WTC11 (cell line): Measurements from ENCODE around the gene RHCG. TPM values are rescaled to one million over a fixed set of nuclear protein-coding genes. Genes with fewer than 3 reads are reported as not detected.

Source experiments
- ATAC-seq: fragments of 200-7000 bp; cut with Tn5 transposase; 2 replicates; pipeline ENCODE4 v1.10.0; 2021; ENCODE audit warnings: mild to moderate bottlenecking, moderate library complexity
- CTCF ChIA-PET: fragments of 300-600 bp; sonication (Branson Sonifier 250); formaldehyde crosslinking; loops from one replicate; lab custom pipeline; 2021; ENCODE audit warnings: antibody characterized with exemption; lab: Charles Lee
- POLR2A ChIA-PET: fragments of 350-600 bp; sonication (Branson Sonifier 250); formaldehyde crosslinking; loops from one replicate; lab custom pipeline; 2021; ENCODE audit warnings: antibody characterized with exemption; lab: Charles Lee
- DNase-seq: peaks from one replicate; pipeline ENCODE4 v3.0.0; 2021; ENCODE audit warnings: low spot score
- H3K27ac Mint-ChIP-seq: 2 replicates; pipeline ENCODE4 v1.8.0; 2021; ENCODE audit warnings: mixed read lengths
- H3K27me3 Mint-ChIP-seq: 2 replicates; pipeline ENCODE4 v1.8.0; 2021; ENCODE audit warnings: low read depth, mild to moderate bottlenecking, moderate library complexity, mixed read lengths
- H3K36me3 Mint-ChIP-seq: 2 replicates; pipeline ENCODE4 v1.8.0; 2021; ENCODE audit warnings: mixed read lengths
- H3K4me1 Mint-ChIP-seq: 2 replicates; pipeline ENCODE4 v1.8.0; 2022; ENCODE audit warnings: mixed read lengths
- H3K4me3 Mint-ChIP-seq: 2 replicates; pipeline ENCODE4 v1.8.0; 2021; ENCODE audit warnings: mild to moderate bottlenecking, moderate library complexity, mixed read lengths
- H3K9me3 Mint-ChIP-seq: 2 replicates; pipeline ENCODE4 v1.8.0; 2021; ENCODE audit warnings: mixed read lengths
- E2F4 ChIP-seq: sonication (generic); formaldehyde crosslinking; IDR thresholded peaks from 2 replicates; pipeline ENCODE4 v1.8.1; 2022; ENCODE audit warnings: low read depth, mild to moderate bottlenecking, moderate library complexity, missing genetic modification reagents, borderline replicate concordance
- GTF2I ChIP-seq: fragments of 250-450 bp; sonication (Bioruptor Pico); conservative IDR thresholded peaks from 2 replicates; pipeline ENCODE4 v1.4.0; 2021; ENCODE audit warnings: mild to moderate bottlenecking
- MYBL2 ChIP-seq: sonication (generic); formaldehyde crosslinking; IDR thresholded peaks from 2 replicates; pipeline ENCODE4 v1.8.1; 2023; ENCODE audit warnings: mild to moderate bottlenecking, moderate library complexity, missing genetic modification reagents
- OVOL2 ChIP-seq: fragments of 250-450 bp; sonication (Bioruptor Pico); IDR thresholded peaks from 2 replicates; pipeline ENCODE4 v1.9.0; 2021; ENCODE audit warnings: mild to moderate bottlenecking, borderline replicate concordance
- RORB ChIP-seq: fragments of 250-450 bp; sonication (Bioruptor Pico); IDR thresholded peaks from 2 replicates; pipeline ENCODE4 v1.9.0; 2021; ENCODE audit warnings: mild to moderate bottlenecking
- SOX15 ChIP-seq: fragments of 250-450 bp; sonication (Bioruptor Pico); IDR thresholded peaks from 2 replicates; pipeline ENCODE4 v1.9.0; 2021; ENCODE audit warnings: mild to moderate bottlenecking
- STAT6 ChIP-seq: sonication (generic); formaldehyde crosslinking; conservative IDR thresholded peaks from 2 replicates; pipeline ENCODE4 v1.8.1; 2023; ENCODE audit warnings: mild to moderate bottlenecking, low read depth, missing genetic modification reagents, moderate library complexity
- TP53 ChIP-seq: sonication (generic); formaldehyde crosslinking; IDR thresholded peaks from 2 replicates; pipeline ENCODE4 v1.8.1; 2023; ENCODE audit warnings: mild to moderate bottlenecking, missing genetic modification reagents
- ZNF121 ChIP-seq: sonication (generic); formaldehyde crosslinking; IDR thresholded peaks from 2 replicates; pipeline ENCODE4 v1.8.0; 2023; ENCODE audit warnings: missing genetic modification reagents
- ZNF219 ChIP-seq: sonication (generic); formaldehyde crosslinking; IDR thresholded peaks from 2 replicates; pipeline ENCODE4 v1.8.0; 2023; ENCODE audit warnings: missing genetic modification reagents, mild to moderate bottlenecking, borderline replicate concordance
- ZNF232 ChIP-seq: sonication (generic); formaldehyde crosslinking; IDR thresholded peaks from 2 replicates; pipeline ENCODE4 v1.8.0; 2022; ENCODE audit warnings: mild to moderate bottlenecking, missing genetic modification reagents
- ZNF671 ChIP-seq: fragments of 250-450 bp; sonication (Bioruptor Pico); IDR thresholded peaks from 2 replicates; pipeline ENCODE4 v1.8.0; 2021; ENCODE audit warnings: mild to moderate bottlenecking
- total RNA-seq: library from RNA; stranded (reverse); gene quantifications from 3 replicates; pipeline ENCODE4 v1.2.3, GENCODE V29; 2021
- TF ChIP-seq, protein P1 (sequence below): sonication (generic); formaldehyde crosslinking; IDR thresholded peaks from 2 replicates; pipeline ENCODE4 v1.8.1; 2023; ENCODE audit warnings: mild to moderate bottlenecking, moderate library complexity, missing genetic modification reagents
- TF ChIP-seq, protein P2 (sequence below): fragments of 250-450 bp; sonication (Bioruptor Pico); IDR thresholded peaks from 2 replicates; pipeline ENCODE4 v2.1.2; 2022; ENCODE audit warnings: mild to moderate bottlenecking, moderate library complexity
- TF ChIP-seq, protein P3 (sequence below): fragments of 250-450 bp; sonication (Bioruptor Pico); IDR thresholded peaks from 2 replicates; pipeline ENCODE4 v1.9.0; 2021; ENCODE audit warnings: mild to moderate bottlenecking, borderline replicate concordance
- TF ChIP-seq, protein P4 (sequence below): sonication (generic); formaldehyde crosslinking; IDR thresholded peaks from 2 replicates; pipeline ENCODE4 v1.8.1; 2023; ENCODE audit warnings: mild to moderate bottlenecking, missing genetic modification reagents, borderline replicate concordance

The RHCG gene
- total RNA-seq, 1 experiment from 2014 or later = 0.31 TPM

DNA sequence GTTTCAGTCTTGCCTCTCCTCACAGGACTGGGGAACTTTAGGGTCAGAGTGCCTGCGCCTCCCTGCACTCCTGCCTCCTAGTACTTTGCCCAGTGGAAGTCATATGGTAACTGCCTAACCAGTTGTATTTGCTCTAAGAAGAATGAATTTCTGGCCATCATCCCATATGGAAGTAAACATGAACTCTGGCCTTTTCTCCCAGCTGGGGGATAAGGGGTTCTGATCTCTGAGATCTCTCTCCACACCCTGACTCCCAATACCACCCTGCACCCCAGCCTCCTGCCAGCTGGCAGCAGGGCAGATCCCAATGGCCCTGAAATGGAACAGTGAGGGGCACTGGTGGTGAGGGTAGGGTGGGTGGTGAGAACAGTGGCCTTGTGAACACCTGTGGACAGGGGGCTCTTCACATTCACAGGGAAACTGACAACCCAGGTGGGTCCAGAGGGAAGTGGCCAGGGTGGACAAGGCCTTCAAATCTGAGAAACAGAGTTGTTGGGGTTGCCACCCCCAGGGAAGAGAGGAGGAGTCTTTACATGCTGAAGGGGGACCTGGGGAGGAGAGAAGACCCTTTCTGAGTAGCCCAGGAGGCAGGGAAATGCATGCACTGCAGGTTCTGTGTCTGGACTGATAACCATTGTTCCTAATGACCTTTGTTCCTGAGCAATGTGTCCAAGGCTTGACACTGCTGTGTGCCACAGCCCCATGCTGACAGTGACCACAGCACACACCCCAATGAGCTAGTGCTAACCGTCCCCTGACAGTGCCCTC is 36.9 kb downstream of the RHCG start (continued):
- TF ChIP-seq, protein P1, sequence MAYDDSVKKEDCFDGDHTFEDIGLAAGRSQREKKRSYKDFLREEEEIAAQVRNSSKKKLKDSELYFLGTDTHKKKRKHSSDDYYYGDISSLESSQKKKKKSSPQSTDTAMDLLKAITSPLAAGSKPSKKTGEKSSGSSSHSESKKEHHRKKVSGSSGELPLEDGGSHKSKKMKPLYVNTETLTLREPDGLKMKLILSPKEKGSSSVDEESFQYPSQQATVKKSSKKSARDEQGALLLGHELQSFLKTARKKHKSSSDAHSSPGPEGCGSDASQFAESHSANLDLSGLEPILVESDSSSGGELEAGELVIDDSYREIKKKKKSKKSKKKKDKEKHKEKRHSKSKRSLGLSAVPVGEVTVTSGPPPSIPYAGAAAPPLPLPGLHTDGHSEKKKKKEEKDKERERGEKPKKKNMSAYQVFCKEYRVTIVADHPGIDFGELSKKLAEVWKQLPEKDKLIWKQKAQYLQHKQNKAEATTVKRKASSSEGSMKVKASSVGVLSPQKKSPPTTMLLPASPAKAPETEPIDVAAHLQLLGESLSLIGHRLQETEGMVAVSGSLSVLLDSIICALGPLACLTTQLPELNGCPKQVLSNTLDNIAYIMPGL (CRISPR knock-in tag) = no peak
- TF ChIP-seq, protein P2, sequence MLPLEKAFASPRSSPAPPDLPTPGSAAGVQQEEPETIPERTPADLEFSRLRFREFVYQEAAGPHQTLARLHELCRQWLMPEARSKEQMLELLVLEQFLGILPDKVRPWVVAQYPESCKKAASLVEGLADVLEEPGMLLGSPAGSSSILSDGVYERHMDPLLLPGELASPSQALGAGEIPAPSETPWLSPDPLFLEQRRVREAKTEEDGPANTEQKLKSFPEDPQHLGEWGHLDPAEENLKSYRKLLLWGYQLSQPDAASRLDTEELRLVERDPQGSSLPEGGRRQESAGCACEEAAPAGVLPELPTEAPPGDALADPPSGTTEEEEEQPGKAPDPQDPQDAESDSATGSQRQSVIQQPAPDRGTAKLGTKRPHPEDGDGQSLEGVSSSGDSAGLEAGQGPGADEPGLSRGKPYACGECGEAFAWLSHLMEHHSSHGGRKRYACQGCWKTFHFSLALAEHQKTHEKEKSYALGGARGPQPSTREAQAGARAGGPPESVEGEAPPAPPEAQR = no peak
- no peak for TF ChIP-seq TP53 (CRISPR knock-in tag)
- TF ChIP-seq ZNF219 = no peak
- TF ChIP-seq OVOL2 (CRISPR knock-in tag) = no peak
- TF ChIP-seq ZNF121 (CRISPR knock-in tag) = no peak
- TF ChIP-seq SOX15 = no peak
- no peak for TF ChIP-seq E2F4 (CRISPR knock-in tag)
- TF ChIP-seq MYBL2 (CRISPR knock-in tag) = no peak

- Mint-ChIP-seq H3K4me3 (no peak overlapping the region), H3K27ac (no peak overlapping the region), H3K27me3 (peaks cover 86% of the 10 kb centered on the region), H3K4me1 (peaks cover 18% of the 10 kb centered on the region), H3K9me3 (peaks cover 18% of the 10 kb centered on the region), H3K36me3 (peaks cover 3% of the 10 kb centered on the region; the same call in 1 of the 2 replicates)
- ATAC-seq = no peak
- ChIA-PET POLR2A (no interaction called here), CTCF (interaction anchor here (0.8 to 5.6 kb wide), 3 partner anchors 9 to 100 kb away, joined by 3 to 36 read pairs (median 3); no protein-coding TSS in a partner anchor)
- no peak for DNase-seq
- TF ChIP-seq, protein P2 = no peak
- TF ChIP-seq, protein P3, sequence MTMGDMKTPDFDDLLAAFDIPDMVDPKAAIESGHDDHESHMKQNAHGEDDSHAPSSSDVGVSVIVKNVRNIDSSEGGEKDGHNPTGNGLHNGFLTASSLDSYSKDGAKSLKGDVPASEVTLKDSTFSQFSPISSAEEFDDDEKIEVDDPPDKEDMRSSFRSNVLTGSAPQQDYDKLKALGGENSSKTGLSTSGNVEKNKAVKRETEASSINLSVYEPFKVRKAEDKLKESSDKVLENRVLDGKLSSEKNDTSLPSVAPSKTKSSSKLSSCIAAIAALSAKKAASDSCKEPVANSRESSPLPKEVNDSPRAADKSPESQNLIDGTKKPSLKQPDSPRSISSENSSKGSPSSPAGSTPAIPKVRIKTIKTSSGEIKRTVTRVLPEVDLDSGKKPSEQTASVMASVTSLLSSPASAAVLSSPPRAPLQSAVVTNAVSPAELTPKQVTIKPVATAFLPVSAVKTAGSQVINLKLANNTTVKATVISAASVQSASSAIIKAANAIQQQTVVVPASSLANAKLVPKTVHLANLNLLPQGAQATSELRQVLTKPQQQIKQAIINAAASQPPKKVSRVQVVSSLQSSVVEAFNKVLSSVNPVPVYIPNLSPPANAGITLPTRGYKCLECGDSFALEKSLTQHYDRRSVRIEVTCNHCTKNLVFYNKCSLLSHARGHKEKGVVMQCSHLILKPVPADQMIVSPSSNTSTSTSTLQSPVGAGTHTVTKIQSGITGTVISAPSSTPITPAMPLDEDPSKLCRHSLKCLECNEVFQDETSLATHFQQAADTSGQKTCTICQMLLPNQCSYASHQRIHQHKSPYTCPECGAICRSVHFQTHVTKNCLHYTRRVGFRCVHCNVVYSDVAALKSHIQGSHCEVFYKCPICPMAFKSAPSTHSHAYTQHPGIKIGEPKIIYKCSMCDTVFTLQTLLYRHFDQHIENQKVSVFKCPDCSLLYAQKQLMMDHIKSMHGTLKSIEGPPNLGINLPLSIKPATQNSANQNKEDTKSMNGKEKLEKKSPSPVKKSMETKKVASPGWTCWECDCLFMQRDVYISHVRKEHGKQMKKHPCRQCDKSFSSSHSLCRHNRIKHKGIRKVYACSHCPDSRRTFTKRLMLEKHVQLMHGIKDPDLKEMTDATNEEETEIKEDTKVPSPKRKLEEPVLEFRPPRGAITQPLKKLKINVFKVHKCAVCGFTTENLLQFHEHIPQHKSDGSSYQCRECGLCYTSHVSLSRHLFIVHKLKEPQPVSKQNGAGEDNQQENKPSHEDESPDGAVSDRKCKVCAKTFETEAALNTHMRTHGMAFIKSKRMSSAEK = no peak
- no peak for TF ChIP-seq GTF2I (CRISPR knock-in tag)
- no peak for TF ChIP-seq ZNF671
- no peak for TF ChIP-seq RORB
- no peak for TF ChIP-seq E2F4 (CRISPR knock-in tag)
- TF ChIP-seq ZNF232 = no peak
- no peak for TF ChIP-seq MYBL2 (CRISPR knock-in tag)
- TF ChIP-seq STAT6 (CRISPR knock-in tag) = no peak
- TF ChIP-seq, protein P4, sequence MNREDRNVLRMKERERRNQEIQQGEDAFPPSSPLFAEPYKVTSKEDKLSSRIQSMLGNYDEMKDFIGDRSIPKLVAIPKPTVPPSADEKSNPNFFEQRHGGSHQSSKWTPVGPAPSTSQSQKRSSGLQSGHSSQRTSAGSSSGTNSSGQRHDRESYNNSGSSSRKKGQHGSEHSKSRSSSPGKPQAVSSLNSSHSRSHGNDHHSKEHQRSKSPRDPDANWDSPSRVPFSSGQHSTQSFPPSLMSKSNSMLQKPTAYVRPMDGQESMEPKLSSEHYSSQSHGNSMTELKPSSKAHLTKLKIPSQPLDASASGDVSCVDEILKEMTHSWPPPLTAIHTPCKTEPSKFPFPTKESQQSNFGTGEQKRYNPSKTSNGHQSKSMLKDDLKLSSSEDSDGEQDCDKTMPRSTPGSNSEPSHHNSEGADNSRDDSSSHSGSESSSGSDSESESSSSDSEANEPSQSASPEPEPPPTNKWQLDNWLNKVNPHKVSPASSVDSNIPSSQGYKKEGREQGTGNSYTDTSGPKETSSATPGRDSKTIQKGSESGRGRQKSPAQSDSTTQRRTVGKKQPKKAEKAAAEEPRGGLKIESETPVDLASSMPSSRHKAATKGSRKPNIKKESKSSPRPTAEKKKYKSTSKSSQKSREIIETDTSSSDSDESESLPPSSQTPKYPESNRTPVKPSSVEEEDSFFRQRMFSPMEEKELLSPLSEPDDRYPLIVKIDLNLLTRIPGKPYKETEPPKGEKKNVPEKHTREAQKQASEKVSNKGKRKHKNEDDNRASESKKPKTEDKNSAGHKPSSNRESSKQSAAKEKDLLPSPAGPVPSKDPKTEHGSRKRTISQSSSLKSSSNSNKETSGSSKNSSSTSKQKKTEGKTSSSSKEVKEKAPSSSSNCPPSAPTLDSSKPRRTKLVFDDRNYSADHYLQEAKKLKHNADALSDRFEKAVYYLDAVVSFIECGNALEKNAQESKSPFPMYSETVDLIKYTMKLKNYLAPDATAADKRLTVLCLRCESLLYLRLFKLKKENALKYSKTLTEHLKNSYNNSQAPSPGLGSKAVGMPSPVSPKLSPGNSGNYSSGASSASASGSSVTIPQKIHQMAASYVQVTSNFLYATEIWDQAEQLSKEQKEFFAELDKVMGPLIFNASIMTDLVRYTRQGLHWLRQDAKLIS (CRISPR knock-in tag) = no peak
Measured at GRCh38 chr15:89458440-89458839, 37.9 kb downstream of the RHCG start.
